ENCODE measurements around the gene SGMS2.
"Not testable (repeated sequence)": the region's sequence is repeated elsewhere in the genome, so short reads cannot be mapped to it uniquely, and the experiment has no call there.

The SGMS2 gene

GRCh38 chr4:107916623-107917022, 91.9 kb downstream of the SGMS2 start:
- DNase-seq = no peak

GRCh38 chr4:107917500-107917899, 92.8 kb downstream of the SGMS2 start:
- no peak for DNase-seq

GRCh38 chr4:107922486-107923473, 98.0 kb downstream of the SGMS2 start:
- no peak for DNase-seq

- not testable (repeated sequence) for DNase-seq
These were observed 101.0 kb downstream of the SGMS2 start for GRCh38 chr4:107925713-107926112.

GRCh38 chr4:107926875-107927274, 102.1 kb downstream of the SGMS2 start:
- DNase-seq = not testable (repeated sequence)

GRCh38 chr4:107930821-107931774, 106.4 kb downstream of the SGMS2 start, which contains the start of gene CYP2U1:
Gene CYP2U1 (plus strand): TSS chr4:107931549. CDS start chr4:107931644, 95 bp downstream.
- peak; percentile 69 to 71 for DNase-seq

- DNase-seq = no peak
These were observed 107.1 kb downstream of the SGMS2 start for GRCh38 chr4:107931775-107932321.

GRCh38 chr4:107935246-107935645, 110.5 kb downstream of the SGMS2 start:
- DNase-seq = no peak

- no peak for DNase-seq
These were observed 112.3 kb downstream of the SGMS2 start for GRCh38 chr4:107937040-107937439.

GRCh38 chr4:107939307-107939706, 114.6 kb downstream of the SGMS2 start:
- DNase-seq = no peak

GRCh38 chr4:107945809-107946208, 121.1 kb downstream of the SGMS2 start:
- DNase-seq = no peak

GRCh38 chr4:107950746-107951540, 126.2 kb downstream of the SGMS2 start:
- DNase-seq = no peak

- no peak for DNase-seq
These were observed 126.8 kb downstream of the SGMS2 start for GRCh38 chr4:107951551-107951950.

GRCh38 chr4:107956011-107956410, 131.3 kb downstream of the SGMS2 start:
- DNase-seq = no peak
